Esophagus squamous epithelium (tissue), 5 donors: Measurements from ENCODE around the gene HPCAL1. TPM values are rescaled to one million over a fixed set of nuclear protein-coding genes. Genes with fewer than 3 reads are reported as not detected.

Experiments
- DNase-seq: peaks from one replicate; lab custom pipeline; 2025; lab: John Stamatoyannopoulos, UW
- H3K27ac ChIP-seq, 4 donors: fragments of 200-600 bp; sonication (generic); one replicate each; pipeline ENCODE4 v1.5.1; 2016 to 2019; ENCODE audit warnings: mild to moderate bottlenecking in 1 of 4
- H3K27me3 ChIP-seq, 4 donors: fragments of 200-600 bp; sonication (generic); 1 replicate in 3 of 4; 2 replicates in 1 of 4; pipeline versions ENCODE4 v1.5.1 to v1.6.0; 2017 to 2021; ENCODE audit warnings: antibody characterized with exemption in 1 of 4
- H3K36me3 ChIP-seq, 3 donors: fragments of 200-600 bp; sonication (generic); one replicate each; pipeline ENCODE4 v1.5.1; 2016 to 2019
- H3K4me1 ChIP-seq, 3 donors: fragments of 200-600 bp; sonication (generic); one replicate each; pipeline ENCODE4 v1.5.1; 2017 to 2019
- H3K4me3 ChIP-seq, 4 donors: fragments of 200-600 bp; sonication (generic); 1 replicate in 3 of 4; 2 replicates in 1 of 4; pipeline ENCODE4 v1.5.1; 2016 to 2019; ENCODE audit warnings: mild to moderate bottlenecking in 2 of 4, moderate library complexity in 1 of 4
- H3K9me3 ChIP-seq, 3 donors: fragments of 200-600 bp; sonication (generic); one replicate each; pipeline ENCODE4 v1.5.1; 2016 to 2019
- POLR2A ChIP-seq, 4 donors: fragments of 450-650 bp; IDR thresholded peaks; one replicate each; pipeline ENCODE4 v1.6.1; 2017; ENCODE audit warnings: antibody characterized with exemption in 4 of 4, mild to moderate bottlenecking in 4 of 4, moderate library complexity in 3 of 4
- WGBS, 2 donors: methylation state at CpG; one replicate each; pipeline ENCODE4 v1.1.5; 2018; 5-methylcytosine and 5-hydroxymethylcytosine counted together
- intact Hi-C: fragments of 100-400 bp; cut with DNase I; formaldehyde crosslinking; loops from one replicate; pipeline ENCODE4 v1.15.0; 2022
- small RNA-seq, 4 donors: library from RNA; depleted of rRNA; stranded (forward); fragments of <200 nt; gene quantifications; one replicate each; pipeline ENCODE3, GENCODE V24; 2016
- total RNA-seq, 4 donors: library from RNA; depleted of rRNA; stranded (reverse); fragments of >200 nt; gene quantifications; one replicate each; pipeline ENCODE4 v1.1.0, GENCODE V29; 2016
- TF ChIP-seq, protein P1 (sequence below), 6 experiments: fragments of 450-650 bp in 4 of 6; fragments of 200-600 bp in 2 of 6; sonication (generic) in 2 of 6; IDR thresholded peaks; one replicate each; pipeline ENCODE4 v1.5.1; 2016 to 2019; ENCODE audit warnings: antibody characterized with exemption in 6 of 6, mild to moderate bottlenecking in 4 of 6, moderate library complexity in 4 of 6
- donor health status: DM: yes; HTN: yes; CAD: no.

HPCAL1 gene
- total RNA-seq, 4 donors from 2014 or later: 13.2 to 26.4 (median 20.5) TPM

DNA sequence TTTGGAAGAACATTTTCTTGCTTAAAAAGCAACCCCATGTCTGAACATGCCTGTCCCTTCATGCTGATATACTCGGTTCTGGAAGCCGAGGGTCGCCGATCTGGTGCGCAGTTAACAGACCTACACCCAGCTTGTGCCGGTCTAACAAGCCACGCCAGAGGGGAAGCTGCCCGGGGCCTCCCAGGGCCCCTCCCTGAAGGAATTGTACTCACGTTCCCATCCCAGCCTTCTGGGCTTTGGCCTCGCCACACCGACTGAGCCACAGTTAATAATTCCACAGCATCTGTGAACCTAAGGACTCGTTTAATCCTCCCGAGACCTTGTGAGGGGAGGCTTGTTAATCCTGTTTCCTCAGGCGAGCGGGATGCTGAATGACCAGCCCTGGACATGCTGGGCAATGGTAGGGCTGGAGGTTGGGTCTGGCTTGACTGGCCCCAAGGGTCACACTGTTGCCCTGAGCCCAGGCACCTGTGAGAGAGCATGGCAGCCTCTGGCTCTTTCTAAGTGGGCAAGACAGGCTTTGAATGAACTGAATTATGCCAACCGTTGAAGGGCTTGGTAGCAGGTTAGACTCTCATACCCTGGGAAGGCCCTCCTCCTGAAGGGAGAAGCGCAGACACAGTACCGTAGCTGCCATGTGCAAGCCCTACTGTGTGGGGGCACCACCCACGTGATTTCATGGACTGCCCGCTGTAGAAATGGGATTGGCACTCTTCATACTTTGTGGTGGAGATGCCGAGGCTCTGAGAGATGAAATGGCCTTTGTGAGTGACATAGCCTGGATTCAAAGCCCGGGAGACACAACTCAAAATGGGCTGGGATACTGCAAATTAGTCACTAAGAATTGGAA is 173.3 kb downstream of the HPCAL1 start:
- no peaks in the 10 kb centered on the region for H3K36me3 ChIP-seq
- 82 to 89% methylated on average over 16 to 17 of the region's 22 CpGs for WGBS, 2 donors
- no peak overlapping the region for H3K4me3 ChIP-seq
- DNase-seq: no peak
- TF ChIP-seq, protein P1, sequence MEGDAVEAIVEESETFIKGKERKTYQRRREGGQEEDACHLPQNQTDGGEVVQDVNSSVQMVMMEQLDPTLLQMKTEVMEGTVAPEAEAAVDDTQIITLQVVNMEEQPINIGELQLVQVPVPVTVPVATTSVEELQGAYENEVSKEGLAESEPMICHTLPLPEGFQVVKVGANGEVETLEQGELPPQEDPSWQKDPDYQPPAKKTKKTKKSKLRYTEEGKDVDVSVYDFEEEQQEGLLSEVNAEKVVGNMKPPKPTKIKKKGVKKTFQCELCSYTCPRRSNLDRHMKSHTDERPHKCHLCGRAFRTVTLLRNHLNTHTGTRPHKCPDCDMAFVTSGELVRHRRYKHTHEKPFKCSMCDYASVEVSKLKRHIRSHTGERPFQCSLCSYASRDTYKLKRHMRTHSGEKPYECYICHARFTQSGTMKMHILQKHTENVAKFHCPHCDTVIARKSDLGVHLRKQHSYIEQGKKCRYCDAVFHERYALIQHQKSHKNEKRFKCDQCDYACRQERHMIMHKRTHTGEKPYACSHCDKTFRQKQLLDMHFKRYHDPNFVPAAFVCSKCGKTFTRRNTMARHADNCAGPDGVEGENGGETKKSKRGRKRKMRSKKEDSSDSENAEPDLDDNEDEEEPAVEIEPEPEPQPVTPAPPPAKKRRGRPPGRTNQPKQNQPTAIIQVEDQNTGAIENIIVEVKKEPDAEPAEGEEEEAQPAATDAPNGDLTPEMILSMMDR (IDR thresholded peaks at IDR 0.05): no peak
- no peak for TF ChIP-seq POLR2A (IDR thresholded peaks at IDR 0.05)
- H3K4me1 ChIP-seq: no peaks in the 10 kb centered on the region
- H3K9me3 ChIP-seq: no peaks in the 10 kb centered on the region
- intact Hi-C loops: no loop called here
- peaks cover 0 to 8% (median 0%) of the 10 kb centered on the region in 4 donors for H3K27me3 ChIP-seq
- H3K27ac ChIP-seq: no peak overlapping the region

DNA sequence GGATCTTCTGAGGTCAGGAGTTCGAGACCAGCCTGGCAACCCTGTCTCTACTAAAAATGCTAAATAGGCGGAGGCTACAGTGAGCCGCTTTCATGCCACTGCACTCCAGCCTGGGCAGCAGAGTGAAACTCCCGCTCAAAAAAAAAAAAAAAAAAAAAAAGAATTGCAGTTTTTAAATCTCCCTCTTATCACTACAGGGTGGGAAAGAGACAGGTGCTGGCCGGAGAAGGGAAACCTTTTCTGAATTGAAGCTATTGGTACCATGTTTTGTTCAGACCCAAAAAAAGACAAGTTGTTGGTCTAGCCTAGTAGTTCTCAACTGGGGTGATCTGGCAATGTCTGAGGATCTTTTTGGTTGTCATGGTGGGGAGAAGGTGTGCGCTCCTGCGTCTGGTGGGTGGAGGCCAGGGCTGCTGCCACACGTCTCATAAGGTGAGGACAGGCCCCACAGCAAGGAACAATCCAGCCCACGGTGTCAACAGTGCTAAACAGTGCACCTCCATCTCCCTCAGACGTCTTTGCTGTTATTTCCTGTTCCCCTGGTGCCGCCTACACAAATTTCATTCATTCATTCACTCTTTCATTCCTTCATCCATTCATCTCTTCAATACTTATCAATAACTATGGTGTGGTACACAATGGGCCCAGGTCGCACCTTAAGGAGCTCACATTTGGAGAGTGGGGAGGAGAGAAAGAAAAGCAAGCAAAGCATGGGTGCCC is 174.2 kb downstream of the HPCAL1 start:
- intact Hi-C loops: no loop called here

More for the DNA sequence above, 174.2 kb downstream of the HPCAL1 start:
- H3K4me3 ChIP-seq: no peak overlapping the region
- no peaks in the 10 kb centered on the region for H3K36me3 ChIP-seq
- DNase-seq: no peak
- H3K27me3 ChIP-seq: peaks cover 0 to 17% (median 0%) of the 10 kb centered on the region in 4 donors
- H3K4me1 ChIP-seq: no peaks in the 10 kb centered on the region
- no peak overlapping the region for H3K27ac ChIP-seq
- H3K9me3 ChIP-seq: no peaks in the 10 kb centered on the region
- 85 to 90% methylated on average over 10 to 11 of the region's 12 CpGs for WGBS, 2 donors
- no peak for TF ChIP-seq POLR2A (IDR thresholded peaks at IDR 0.05)

Small RNA genes within 50 kb of the gene (small RNA-seq; reads per million reads assigned to genes)
- gene RF00432 (0 reads per million in 4 donors), gene RN7SL66P (0 reads per million in 4 donors), gene SNORA80B (0.45 to 2.8 (median 2.1) reads per million in 4 donors)

Other genes starting within 250 kb of the HPCAL1 start
- gene CYS1, start 222.5 kb upstream of the HPCAL1 start, total RNA-seq: 1 to 10 TPM in 2 of 4 donors, under 1 TPM in 2; 0.09 to 2.5 (median 0.80) TPM
- 10 to 100 TPM; 16.2 to 65.1 (median 41.7) TPM for gene RRM2, start 180.2 kb upstream of the HPCAL1 start, total RNA-seq
- gene ODC1, start 145.4 kb downstream of the HPCAL1 start, total RNA-seq: 10 to 100 TPM; 14.9 to 66.8 (median 26.3) TPM